Stimulated activated CD8-positive, alpha-beta memory T cell treated with anti-CD3 and anti-CD28 coated beads, Interleukin-15, amount 100 ng/mL, for 4 hours (primary cell): ENCODE results near the gene EIF5B.
"Not testable (repeated sequence)": the region's sequence is repeated elsewhere in the genome, so short reads cannot be mapped to it uniquely, and the experiment has no call there.

Experiments
- DNase-seq, 2 donors: peaks; one replicate each; pipeline ENCODE4 v3.0.0-alpha.2; 2020; ENCODE audit warnings: low read depth in 2 of 2

Gene EIF5B, protein sequence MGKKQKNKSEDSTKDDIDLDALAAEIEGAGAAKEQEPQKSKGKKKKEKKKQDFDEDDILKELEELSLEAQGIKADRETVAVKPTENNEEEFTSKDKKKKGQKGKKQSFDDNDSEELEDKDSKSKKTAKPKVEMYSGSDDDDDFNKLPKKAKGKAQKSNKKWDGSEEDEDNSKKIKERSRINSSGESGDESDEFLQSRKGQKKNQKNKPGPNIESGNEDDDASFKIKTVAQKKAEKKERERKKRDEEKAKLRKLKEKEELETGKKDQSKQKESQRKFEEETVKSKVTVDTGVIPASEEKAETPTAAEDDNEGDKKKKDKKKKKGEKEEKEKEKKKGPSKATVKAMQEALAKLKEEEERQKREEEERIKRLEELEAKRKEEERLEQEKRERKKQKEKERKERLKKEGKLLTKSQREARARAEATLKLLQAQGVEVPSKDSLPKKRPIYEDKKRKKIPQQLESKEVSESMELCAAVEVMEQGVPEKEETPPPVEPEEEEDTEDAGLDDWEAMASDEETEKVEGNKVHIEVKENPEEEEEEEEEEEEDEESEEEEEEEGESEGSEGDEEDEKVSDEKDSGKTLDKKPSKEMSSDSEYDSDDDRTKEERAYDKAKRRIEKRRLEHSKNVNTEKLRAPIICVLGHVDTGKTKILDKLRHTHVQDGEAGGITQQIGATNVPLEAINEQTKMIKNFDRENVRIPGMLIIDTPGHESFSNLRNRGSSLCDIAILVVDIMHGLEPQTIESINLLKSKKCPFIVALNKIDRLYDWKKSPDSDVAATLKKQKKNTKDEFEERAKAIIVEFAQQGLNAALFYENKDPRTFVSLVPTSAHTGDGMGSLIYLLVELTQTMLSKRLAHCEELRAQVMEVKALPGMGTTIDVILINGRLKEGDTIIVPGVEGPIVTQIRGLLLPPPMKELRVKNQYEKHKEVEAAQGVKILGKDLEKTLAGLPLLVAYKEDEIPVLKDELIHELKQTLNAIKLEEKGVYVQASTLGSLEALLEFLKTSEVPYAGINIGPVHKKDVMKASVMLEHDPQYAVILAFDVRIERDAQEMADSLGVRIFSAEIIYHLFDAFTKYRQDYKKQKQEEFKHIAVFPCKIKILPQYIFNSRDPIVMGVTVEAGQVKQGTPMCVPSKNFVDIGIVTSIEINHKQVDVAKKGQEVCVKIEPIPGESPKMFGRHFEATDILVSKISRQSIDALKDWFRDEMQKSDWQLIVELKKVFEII

DNA sequence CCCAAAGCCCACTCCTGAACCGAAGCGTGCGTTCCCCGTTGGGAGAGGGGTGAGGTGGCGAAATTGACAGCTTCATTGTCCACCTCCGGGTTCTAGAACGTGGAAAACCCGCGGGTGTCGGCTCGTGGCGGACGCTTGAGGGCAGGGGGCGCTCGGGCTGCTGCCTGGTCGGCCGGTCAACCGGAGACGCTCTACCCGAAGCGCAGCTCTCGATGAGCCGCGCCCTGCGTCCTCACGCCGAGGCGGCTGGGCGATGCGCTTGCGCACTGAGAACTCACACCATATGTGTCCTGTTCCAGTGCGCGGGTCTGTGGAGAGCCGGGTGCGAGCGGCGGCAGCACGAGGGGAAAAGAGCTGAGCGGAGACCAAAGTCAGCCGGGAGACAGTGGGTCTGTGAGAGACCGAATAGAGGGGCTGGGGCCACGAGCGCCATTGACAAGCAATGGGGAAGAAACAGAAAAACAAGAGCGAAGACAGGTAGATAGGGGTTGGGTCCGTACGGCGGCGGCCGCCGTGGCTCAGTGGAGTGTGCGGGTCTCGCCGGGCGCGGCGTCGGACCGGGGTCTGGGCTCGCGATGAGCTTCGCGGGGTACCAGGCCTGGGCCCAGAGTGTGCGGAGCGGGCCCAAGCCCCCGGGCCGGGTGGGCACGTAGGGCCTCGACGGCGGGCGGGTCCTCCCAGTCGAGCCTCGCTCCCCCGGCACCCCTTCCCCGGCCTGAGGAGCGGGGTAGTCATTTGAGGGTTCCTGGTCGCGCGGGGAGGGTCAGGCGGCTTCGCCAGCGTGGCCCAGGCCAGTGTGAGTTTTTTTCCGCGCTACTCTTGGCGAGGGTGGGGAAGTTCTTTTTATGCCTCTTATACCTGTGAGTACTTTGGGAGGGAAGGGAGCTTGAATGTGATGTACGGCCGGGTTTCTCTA is at the start of gene EIF5B:
EIF5B (plus strand) TSS at position 277 of the 916 bp plus-strand sequence; CDS start at position 443, 166 bp downstream.
- DNase-seq = peak; percentile 89

DNA sequence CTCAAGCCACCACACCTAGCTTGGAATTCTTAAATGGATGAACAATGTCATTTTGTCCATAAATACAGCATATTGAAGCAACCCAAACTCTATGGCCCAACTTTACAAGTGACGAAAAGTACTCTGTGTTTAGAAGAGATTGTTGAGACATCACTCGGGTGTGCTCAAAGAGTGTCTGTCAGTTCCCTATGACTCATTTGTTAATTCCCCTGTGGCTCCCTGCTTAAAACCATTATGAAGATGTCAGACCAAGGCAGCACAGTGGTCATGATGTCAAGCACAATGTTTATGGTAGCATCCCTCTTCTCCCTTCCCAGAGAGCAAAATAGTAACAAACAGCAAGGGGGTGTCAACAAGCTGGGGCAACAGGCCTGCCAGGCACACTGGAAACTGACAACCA is 39.2 kb upstream of the EIF5B start:
- no peak for DNase-seq

DNA sequence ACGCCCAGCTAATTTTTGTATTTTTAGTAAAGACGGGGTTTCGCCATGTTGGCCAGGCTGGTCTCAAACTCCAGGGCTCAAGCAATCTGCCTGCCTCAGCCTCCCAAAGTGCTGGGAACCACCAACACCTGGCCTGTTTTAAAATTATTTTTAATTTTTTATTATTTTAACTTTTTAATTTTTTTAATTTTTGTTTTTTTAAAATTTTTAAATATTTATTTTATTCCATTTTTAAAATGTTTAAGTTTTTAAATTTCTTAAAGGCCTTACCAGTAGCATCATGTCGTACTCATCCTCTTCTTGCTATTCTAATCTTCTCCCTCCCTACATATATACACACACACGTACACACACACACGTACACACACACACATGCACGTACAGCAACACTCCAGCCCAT is 37.6 kb upstream of the EIF5B start:
- no peak for DNase-seq

DNA sequence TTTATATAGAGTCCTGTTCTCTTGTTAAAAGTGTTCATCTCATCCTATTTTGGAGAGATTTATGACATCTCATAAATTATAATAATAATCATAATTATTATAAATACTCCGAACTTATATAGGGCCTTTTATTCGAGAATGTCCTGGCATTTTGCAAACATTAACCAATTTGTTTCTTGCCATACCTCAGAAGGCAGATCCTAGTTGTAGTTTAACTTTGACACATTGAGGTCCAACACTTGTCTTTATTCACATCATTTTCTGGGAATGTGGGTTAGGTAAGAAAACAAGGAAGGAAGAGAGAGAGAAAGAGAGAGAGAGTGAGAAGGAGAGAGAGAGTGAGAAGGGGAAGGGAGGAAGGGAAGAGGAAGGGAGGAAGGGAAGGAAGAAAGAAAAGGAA is 36.1 kb upstream of the EIF5B start, which contains the start of gene LYG1:
LYG1 (minus strand) TSS at position 101 of the 400 bp plus-strand sequence. CDS start 5,527 bp downstream, outside the sequence.
- not testable (repeated sequence) for DNase-seq

DNA sequence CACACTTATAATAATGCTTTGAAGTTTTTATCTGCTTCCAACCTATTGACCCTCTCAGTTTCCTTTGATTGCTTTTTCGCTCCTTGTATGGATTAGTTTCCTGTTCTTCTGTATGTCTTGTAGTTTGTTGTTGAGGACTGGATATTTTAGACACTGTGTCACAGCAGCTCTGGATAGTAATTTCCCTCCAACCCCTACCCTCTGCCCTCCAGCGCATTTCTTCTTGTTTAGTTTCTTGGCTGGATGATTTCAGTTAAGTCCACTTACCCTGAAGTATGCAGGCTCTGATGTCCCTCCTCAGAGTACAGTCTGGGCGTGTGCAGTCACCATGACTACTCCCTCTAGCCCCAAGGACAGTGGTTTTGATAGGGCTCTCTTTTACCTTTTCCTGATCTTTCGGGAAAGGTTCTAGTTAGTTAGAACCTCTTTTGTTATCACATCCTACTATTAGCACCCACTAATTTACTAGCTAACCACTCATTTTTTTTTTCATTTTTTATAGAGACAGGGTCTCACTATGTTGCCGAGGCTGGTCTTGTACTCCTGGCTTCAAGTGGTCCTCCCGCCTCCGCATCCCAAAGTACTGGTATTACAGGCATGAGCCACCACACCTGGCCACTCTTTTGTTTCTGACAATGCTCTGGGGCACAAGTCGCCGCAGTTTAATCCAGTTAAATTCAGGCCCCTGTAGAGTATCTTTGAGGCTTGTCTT is 19.9 kb upstream of the EIF5B start:
- no peak for DNase-seq

DNA sequence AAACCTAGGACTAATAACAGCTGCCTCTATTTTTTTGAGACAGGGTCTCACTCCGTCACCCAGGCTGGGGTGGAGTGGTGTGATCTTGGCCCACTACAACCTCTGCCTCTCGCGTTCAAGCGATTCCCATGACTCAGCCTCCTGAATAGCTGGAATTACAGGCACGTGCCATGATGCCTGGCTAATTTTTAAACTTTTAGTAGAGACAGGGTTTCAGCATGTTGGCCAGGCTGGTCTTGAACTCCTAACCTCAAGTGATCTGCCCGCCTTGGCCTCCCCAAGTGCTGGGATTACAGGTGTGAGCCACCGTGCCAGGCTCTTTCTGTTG is 19.4 kb upstream of the EIF5B start:
- DNase-seq = not testable (repeated sequence)

DNA sequence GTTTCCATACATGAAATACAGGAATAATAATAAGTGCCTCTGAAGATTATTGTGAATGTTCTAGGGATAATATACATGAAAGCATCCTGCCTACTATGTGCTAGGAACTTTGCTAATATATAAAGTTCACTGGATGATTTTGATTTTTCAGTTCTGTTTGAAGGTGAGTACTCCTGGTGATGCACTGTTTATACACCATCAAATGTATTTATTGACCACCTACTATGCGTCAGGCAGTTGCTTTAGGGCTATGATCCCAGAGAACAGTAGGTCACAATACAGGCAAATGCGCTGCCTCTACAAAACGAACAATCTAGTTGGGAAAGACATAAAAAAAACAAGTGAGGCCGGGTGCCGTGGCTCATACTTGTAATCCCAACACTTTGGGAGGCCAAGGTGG is 11.8 kb upstream of the EIF5B start:
- no peak for DNase-seq

DNA sequence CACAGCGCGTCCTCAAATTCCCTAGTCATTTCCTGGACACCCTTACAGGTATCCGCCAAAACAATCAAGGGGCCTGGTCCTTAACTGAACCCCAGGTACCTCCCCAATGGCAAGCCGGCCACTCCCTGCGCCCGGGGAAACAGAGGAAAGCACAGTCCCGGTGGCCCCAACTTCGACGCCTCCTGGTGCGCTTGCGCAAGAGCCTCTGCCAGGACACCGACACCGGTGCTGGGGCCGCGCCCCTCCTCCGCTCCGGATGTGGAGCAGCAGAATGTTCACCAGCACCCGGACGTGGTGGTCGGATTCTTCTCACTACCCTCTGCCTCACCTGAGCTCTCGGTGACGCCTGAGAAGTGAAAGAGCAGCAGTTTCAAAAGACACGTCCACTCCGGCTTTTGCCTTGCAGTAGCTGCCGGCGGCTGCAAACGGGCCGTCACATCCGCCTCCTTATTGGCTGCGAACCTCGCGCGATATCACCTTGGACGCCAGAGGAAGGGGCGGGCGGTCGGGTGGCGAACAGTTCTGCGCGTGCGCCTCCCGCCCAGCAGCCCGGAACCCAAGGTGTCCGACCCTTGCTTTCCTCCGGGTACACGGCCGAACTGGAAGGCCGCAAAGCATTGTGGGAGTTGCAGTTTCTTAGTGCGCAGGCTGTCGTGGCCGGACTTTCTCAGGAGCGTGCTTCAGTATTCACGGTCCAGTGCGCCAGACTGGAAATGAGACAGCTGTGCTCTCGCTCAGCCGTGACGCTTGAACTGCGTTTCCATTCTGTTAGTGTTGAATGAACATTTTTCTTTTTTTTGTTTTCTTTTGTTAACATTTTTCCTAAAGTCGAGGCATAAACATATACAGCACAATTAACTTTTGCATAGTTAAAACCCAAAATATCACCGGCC is 1.0 kb upstream of the EIF5B start, which contains the start of gene TXNDC9:
TXNDC9 (minus strand) TSS at position 423 of the 893 bp plus-strand sequence. CDS start 3,123 bp downstream, outside the sequence.
- peak; percentile 96 to 97 for DNase-seq

DNA sequence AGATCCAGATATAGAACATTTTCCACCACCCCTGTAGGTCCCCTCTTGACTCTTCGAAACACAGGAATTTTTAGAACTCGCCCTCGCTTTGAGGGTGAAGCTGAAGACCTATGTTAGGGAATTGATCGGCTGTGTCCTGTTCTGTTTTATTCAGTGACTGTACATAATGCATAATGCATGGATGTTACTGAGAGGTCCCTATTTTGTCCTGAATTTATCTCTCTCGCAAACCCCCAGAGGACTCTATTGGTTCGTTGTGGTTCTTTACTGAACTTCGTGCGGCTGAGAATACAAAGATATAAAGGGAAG is 431 bp upstream of the EIF5B start:
- DNase-seq = no peak

DNA sequence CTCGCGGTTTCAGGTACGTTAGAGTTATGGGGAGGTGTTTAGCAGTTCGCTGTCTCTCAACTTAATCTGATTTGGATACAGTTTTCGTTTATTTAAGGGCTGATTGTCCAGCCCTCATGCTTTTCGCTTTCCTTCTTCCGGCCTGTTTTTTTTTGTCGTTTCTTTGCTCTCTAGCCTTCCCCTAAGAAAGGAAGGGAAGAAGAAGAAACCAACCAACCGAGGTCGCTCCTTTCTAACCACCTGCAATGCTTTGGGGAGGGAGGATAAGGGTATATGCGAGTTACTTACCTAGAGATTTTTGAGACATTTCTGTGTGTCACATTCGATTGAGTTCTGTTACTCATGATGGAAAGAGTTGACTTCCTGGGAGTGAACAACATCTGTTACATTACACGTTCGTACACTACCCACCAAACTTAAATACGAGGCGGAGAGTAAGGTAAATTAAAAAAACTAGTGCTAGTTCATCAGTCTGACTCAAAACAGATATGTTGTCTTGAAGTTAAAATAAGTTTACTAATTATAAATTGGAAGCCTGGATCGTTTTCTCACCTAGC is 918 bp downstream of the EIF5B start:
- DNase-seq = no peak

DNA sequence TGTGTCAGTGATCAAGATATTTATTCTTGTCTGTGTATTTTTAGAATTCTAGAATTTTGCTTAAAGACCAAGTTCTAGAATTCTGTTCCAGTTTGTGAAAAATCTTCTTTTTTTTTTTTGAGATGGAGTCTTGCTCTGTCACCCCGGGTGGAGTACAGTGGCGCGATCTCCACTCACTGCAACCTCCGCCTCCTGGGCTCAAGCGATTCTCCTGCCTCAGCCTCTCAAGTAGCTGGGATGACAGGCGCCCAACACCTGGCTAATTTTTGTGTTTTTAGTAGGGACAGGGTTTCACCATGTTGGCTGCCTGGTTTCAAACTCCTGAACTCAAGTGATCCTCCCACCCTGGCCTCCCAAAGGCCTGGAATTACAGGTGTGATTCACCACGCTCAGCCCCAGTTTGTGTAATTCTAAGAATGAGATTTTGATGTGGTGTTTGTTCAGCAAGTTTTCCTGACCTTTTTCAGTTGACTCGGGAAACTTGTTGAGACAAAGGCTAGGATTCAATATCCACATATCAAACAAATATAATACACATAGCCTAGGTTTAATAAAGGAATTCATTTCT is 3.6 kb downstream of the EIF5B start:
- DNase-seq = no peak

DNA sequence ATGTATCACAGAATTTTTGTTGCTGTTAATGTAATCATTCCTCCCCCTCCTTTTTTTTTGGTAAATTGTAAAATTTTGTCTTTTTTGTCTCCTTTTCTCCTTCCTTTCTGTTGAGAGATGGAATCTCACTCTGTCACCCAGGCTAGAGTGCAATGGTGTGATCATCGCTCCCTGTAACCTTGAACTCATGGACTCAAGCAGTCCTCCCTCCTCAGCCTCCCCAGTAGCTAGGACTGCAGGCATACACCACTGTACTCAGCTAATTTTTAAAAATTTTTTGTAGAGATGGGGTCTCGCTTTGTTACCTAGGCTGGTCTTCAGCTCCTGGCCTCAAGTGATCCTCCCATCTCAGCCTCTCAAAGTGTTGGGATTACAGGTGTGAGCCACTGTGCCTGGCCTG is 5.3 kb downstream of the EIF5B start:
- DNase-seq = no peak

DNA sequence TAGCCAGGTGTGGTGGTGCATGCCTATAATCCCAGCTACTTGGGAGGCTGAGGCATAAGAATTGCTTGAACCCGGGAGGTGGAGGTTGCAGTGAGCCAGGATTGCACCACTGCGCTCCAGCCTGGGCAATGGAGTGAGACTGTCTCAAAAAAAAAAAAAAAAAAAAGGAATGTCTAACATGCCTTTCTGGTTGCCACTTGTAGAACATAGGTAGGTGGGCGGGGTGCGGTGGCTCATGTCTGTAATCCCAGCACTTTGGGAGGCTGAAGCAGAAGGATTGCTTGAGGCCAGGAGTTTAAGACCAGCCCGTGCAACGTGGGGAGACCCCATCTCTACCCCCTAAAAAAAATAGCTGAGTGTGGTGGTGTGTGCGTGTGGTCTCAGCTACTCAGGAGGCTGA is 8.3 kb downstream of the EIF5B start:
- DNase-seq = not testable (repeated sequence)

DNA sequence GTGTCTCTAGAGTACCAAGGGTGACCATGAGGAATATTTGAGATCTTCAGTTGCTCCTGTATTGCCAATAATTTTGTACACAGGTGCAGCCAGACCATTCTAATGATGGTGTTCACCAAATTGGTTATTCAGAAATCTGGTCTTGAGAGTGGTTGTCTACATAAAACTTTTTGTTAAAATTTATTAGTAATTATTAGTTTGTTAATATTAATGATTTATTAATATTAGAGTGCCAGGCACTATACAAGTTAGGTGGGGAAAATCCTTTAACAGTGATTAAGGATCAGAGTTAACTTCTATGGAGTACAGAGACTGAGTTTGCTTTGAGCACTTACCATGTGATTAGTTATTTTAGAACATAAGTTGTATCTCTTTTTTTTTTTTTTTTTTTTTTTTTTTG is 9.0 kb downstream of the EIF5B start:
- no peak for DNase-seq

DNA sequence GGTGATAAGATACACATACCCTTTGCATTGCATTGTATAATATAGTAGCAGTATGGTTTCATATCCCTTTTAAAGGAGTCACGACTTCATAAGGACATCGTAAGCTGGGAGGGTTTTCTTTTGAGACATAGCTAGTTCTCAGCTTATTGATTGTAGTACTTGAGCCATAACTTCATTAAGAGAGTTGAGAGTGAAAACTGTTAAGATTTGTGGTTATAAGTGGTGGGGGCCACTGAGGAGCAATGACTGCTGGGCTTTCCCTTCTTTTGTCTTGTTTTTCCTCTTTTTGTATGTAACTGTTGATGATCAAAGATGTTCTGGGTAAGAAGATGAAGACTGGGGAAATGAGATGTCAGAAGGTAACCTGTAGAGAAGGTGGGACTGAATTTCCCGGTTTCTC is 11.0 kb downstream of the EIF5B start:
- no peak for DNase-seq

DNA sequence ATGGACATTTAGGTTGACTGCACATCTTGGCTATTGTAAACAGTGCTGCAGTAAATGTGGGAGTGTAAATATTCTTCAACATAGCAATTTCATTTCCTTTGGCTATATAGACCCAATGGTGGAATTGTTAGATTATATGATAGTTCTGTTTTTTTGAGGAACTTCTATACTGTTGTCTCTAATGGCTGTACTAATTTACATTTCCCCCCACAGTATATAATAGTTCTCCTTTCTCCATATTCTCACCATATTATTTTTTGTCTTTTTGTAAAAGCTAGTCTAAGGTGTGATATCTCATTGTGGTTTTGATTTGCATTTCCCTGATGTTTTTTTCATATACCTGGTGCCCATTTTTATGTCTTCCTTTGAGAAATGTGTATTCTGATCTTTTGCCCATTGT is 13.0 kb downstream of the EIF5B start:
- no peak for DNase-seq

DNA sequence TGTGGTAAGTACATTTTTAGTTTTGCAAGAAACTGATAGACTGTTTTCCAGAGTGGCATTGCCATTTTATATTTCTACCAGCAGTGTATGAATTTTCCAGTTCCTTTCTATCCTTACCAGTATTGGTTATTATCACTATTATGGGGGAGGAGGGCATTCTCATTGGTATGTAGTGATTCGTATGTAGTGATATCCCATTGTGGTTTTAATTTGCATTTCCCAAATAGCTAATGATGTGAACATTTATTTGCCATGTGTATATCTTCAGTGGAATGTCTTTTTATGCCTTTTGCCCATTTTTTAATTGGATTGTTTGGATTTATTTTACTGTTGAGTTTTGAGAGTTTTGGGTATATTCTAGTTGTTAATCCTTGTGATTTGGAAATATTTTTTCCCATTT is 16.9 kb downstream of the EIF5B start:
- no peak for DNase-seq

DNA sequence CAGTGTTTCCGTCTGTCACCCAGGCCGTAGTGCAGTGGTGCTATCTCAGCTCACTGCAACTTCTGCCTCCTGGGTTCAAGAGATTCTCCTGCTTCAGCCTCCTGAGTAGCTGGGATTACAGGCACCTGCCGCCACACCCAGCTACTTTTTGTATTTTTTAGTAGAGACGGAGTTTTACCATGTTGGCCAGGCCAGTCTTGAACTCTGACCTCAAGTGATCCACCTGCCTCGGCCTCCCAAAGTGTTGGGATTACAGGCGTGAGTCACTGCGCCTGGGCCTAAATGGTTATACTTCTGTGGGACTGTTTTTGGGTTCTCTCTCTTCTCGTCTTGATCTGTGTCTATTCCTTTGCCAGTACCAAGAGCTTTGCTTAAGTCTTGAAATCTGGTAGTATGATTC is 17.6 kb downstream of the EIF5B start:
- not testable (repeated sequence) for DNase-seq

DNA sequence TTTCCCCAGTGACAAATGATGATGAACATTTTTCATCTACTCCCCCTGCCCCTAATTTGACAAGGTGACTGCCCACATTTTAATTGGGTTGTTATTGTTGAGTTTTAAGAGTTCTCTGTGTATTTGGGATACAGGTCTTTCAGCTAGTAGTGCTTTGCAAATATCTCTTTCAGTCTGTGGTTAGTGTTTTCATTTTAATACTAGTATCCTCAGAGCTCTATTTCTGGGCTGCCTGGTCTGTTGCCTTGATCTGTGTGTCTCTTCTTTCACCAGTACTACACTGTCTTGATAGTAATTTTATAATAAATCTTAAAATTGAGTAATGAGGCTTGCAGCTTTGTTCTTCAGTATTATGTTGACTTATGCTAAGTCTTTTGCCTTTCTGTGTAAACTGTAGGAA is 19.7 kb downstream of the EIF5B start:
- no peak for DNase-seq
